Measurements from ENCODE around the gene ITPR2. TPM values are rescaled to one million over a fixed set of nuclear protein-coding genes. Genes with fewer than 3 reads are reported as not detected.
"Not testable (repeated sequence)": the region's sequence is repeated elsewhere in the genome, so short reads cannot be mapped to it uniquely, and the experiment has no call there.

The ITPR2 gene
- total RNA-seq, 1 donor from 2014 or later = 48.1 TPM

GRCh38 chr12:26734510-26735248 is 98.3 kb downstream of the ITPR2 start:
- H3K27ac ChIP-seq = no peak overlapping the region
- no peaks in the 10 kb centered on the region for H3K27me3 ChIP-seq
- H3K36me3 ChIP-seq = no peaks in the 10 kb centered on the region
- H3K4me1 ChIP-seq = peaks cover 12% of the 10 kb centered on the region
- no peaks in the 10 kb centered on the region for H3K9me3 ChIP-seq
- no peak for TF ChIP-seq CTCF (IDR thresholded peaks at IDR 0.05)
- TF ChIP-seq POLR2AphosphoS5 (IDR thresholded peaks at IDR 0.05; ENCODE audit: insufficient read depth in 1 of 2, low read depth in 1 of 2) = no peak
- no peak for TF ChIP-seq POLR2A (IDR thresholded peaks at IDR 0.05)
- H3K4me3 ChIP-seq = no peak overlapping the region
- DNase-seq (ENCODE audit: extremely low spot score in 2 of 2) = no peak
- intact Hi-C loops (cut with DNase I) = no loop called here

- no peak for DNase-seq (ENCODE audit: extremely low spot score in 2 of 2)
- H3K4me3 ChIP-seq = no peak overlapping the region
- H3K27me3 ChIP-seq = no peaks in the 10 kb centered on the region
- no peaks in the 10 kb centered on the region for H3K9me3 ChIP-seq
- H3K4me1 ChIP-seq = peaks cover 9% of the 10 kb centered on the region
- H3K36me3 ChIP-seq = no peaks in the 10 kb centered on the region
- TF ChIP-seq POLR2AphosphoS5 (IDR thresholded peaks at IDR 0.05; ENCODE audit: insufficient read depth in 1 of 2, low read depth in 1 of 2) (no peak), POLR2A (IDR thresholded peaks at IDR 0.05) (no peak), CTCF (IDR thresholded peaks at IDR 0.05) (no peak)
- H3K27ac ChIP-seq = no peak overlapping the region
- intact Hi-C loops (cut with DNase I) = no loop called here
Measured at GRCh38 chr12:26732005-26732908, 100.7 kb downstream of the ITPR2 start.

- no peak overlapping the region for H3K4me3 ChIP-seq
- H3K4me1 ChIP-seq = peaks cover 4% of the 10 kb centered on the region
- H3K27me3 ChIP-seq = no peaks in the 10 kb centered on the region
- H3K9me3 ChIP-seq = no peaks in the 10 kb centered on the region
- TF ChIP-seq CTCF (IDR thresholded peaks at IDR 0.05) = no peak
- no peak for TF ChIP-seq POLR2AphosphoS5 (IDR thresholded peaks at IDR 0.05; ENCODE audit: insufficient read depth in 1 of 2, low read depth in 1 of 2)
- TF ChIP-seq POLR2A (IDR thresholded peaks at IDR 0.05) = no peak
- H3K36me3 ChIP-seq = no peaks in the 10 kb centered on the region
- H3K27ac ChIP-seq = no peak overlapping the region
- no peak for DNase-seq (ENCODE audit: extremely low spot score in 2 of 2)
- intact Hi-C loops (cut with DNase I) = no loop called here
Measured at GRCh38 chr12:26730481-26731350, 102.3 kb downstream of the ITPR2 start.

- H3K27me3 ChIP-seq; H3K27ac ChIP-seq; H3K9me3 ChIP-seq; H3K36me3 ChIP-seq; intact Hi-C loops (cut with DNase I); DNase-seq (ENCODE audit: extremely low spot score in 2 of 2); H3K4me1 ChIP-seq; H3K4me3 ChIP-seq: not testable (repeated sequence)
Measured at GRCh38 chr12:26729137-26729671, 103.8 kb downstream of the ITPR2 start.
